ENCODE data around the gene CFAP20DC. TPM values are rescaled to one million over a fixed set of nuclear protein-coding genes. Genes with fewer than 3 reads are reported as not detected.
"Not testable (repeated sequence)": the region's sequence is repeated elsewhere in the genome, so short reads cannot be mapped to it uniquely, and the experiment has no call there.

The CFAP20DC gene
- total RNA-seq, 1 experiment from 2014 or later, result 5.8 TPM

DNA sequence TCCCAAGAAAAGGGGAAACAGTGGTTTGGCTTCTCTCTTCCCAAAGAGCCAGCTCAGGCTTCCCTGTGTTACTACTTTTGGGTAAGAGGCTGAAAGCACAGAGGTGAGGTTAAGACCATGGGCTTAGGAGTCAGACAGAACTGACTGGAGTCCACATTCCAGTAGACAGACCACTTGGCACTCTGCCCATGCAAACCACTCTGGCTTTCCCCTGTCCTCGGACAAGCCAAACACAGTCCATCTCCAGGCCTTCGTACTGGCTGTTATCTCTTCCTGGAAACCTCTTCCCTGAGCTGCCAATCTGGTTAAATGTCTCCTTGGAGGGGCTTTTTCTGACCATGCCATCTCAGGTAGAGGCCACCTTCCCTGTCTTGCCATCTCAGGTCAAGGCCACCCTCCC, 330.1 kb downstream of the CFAP20DC start:
- DNase-seq, result no peak
- no peaks in the 10 kb centered on the region for H3K36me3 ChIP-seq
- no peak overlapping the region for H3K4me3 ChIP-seq
- H3K27me3 ChIP-seq, result no peaks in the 10 kb centered on the region
- no peaks in the 10 kb centered on the region for H3K9me3 ChIP-seq

DNA sequence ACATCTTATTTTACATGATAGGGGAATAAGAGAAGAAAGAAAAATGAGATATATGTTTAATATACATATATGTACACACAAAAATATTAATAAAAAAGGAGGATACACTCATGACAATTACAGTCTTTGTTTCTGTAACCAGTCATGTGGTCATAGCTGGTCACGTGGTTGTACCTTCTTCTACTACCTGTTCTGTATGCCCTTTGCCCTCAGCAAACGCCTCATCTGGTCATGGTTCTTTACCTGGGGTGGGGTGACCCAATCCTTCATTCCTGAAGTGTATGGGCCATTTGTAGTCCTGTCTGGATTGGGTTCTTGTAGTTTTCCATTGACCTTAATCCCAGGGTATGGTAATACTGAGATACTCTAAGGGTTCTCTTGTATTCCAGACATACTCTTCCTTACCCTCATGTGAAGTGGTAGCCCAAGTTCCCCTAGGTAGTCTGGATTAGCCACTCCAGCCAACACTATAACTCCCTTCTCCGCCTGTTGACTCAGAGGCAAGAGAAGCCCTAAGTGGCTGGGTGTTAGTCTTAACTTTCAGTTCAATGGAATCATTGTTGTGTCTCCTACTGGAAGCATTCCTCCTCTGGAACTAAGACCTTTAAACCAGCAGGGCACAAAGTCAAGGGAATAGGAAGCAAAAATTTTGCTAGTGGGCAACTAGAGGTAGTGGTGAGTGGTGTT, 336.0 kb downstream of the CFAP20DC start:
- H3K36me3 ChIP-seq, result no peaks in the 10 kb centered on the region
- no peaks in the 10 kb centered on the region for H3K9me3 ChIP-seq
- DNase-seq, result no peak
- H3K4me3 ChIP-seq, result no peak overlapping the region
- H3K27me3 ChIP-seq, result no peaks in the 10 kb centered on the region

DNA sequence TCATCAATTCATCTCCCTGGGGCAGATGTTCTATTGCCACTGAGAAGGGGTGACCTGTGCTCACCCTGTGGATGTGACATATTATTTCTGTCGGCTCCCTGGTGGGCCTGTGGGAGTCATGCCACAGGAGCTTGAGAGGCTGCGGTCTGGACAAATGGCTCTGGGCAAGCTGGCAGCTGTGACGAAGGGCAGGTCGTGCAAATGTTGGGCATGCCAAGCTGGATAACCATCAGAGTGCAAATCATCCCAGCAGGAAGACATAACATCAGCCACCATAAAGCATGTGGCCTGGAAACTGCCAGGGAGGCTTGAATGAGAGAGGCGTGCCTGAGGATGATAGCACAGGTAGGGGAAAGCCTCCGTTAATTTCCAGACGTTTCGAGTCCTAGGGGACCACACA, 338.0 kb downstream of the CFAP20DC start:
- no peak for DNase-seq
- Histone ChIP-seq H3K27me3 (no peaks in the 10 kb centered on the region), H3K4me3 (no peak overlapping the region), H3K36me3 (no peaks in the 10 kb centered on the region), H3K9me3 (no peaks in the 10 kb centered on the region)

DNA sequence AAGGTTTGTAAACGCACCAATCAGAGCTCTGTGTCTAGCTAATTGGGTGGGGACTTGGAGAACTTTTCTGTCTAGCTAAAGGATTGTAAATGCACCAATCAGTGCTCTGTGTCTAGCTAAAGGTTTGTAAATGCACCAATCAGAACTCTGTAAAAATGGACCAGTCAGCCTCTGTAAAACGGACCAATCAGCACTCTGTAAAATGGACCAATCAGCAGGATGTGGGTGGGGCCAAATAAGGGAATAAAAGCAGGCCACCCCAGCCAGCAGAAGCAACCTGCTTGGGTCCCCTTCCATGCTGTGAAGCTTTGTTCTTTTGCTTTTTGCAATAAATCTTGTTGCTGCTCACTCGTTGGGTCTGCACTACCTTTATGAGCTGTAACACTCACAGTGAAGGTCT, 340.8 kb downstream of the CFAP20DC start:
- H3K9me3 ChIP-seq, H3K27me3 ChIP-seq, DNase-seq, H3K4me3 ChIP-seq, H3K36me3 ChIP-seq: not testable (repeated sequence)

DNA sequence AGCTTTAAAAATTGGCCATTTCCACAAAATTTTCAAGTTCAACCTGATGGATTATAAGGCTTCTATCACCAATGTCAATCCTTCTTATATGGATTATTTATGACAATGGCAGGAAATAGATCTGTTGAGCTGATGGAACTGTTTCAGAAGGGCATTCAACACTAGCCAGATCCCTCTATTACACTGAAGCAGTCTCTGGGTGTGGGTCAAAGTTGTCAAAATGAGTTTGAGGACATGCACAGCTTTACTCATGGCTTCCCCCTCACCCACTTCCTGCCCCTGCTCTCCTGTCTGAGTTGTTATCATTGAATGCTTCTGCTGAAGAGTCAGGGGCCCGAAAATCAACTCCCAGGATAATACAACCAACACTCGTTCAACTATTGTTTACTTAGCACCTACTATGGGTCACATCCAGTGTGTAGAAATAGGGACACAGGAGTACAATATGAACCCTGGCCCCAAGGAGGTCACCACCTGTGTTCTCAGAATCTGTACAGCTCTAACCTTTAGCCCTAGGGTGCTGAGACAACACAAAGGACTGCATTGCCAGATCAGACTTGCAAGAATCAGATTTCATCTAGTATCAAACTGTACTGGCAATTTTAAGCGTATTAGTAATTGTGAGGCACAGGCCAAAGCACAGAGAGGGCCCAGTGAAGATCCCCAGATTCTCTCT, 341.6 kb downstream of the CFAP20DC start:
- no peak for DNase-seq
- Histone ChIP-seq H3K4me3 (no peak overlapping the region), H3K9me3 (no peaks in the 10 kb centered on the region), H3K27me3 (no peaks in the 10 kb centered on the region), H3K36me3 (no peaks in the 10 kb centered on the region)

DNA sequence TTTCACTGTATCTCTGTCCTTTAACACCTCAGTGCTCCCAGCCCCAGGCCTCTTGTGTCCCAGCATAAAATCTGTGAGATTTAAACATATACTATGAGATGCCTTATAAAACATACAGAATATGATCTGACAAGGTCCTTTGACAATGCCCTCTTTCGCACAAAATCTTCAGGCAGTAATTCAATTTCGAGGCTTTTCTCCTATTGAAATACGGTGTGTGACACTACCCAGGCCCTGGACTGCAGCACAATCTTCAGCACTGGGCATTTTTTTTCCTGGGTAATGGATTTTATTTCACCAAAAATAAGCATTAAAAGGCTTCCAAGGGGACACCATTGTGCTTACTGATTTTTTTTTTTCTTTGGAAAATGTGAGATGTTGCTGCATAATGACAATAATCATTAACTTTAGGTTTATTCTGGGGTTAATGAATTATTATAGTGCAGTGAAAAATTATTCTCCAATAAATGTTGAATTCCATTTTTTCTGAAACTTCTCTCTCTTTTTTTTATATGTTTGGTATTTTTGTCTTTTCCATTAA, 342.4 kb downstream of the CFAP20DC start:
- no peak for DNase-seq
- H3K36me3 ChIP-seq, result no peaks in the 10 kb centered on the region
- H3K9me3 ChIP-seq, result no peaks in the 10 kb centered on the region

DNA sequence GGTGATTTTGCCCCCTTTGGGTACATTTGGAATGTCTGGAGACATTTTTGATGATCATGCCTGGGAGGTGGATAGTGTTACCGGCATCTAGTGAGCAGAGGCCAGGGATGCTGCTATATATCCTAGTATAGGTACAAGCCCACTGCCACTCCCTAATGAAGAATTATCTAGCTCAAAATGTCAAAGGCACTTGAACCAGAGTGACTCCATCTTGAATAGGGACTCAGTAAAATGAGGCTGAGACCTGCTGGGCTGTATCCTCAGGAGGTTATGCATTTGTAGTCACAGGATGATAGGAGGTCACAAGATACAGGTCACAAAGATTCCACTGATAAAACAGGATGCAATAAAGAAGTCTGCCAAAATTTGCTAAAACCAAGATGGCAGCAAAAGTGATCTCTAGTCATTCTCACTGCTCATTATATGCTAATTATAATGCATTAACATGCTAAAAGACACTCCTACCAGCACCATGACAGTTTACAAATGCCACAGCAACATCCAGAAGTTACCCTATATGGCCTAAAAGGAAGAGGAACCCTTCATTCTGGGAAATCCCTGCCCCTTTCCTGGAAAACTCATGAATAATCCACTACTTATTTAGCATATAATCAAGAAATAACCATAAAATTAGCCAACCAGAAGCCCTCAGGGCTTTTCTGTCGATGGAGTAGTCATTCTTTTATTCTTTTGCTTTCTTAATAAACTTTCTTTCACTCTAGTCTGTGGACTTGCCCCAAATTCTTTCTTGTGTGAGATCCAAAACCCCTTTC, 343.2 kb downstream of the CFAP20DC start:
- Histone ChIP-seq H3K27me3 (no peaks in the 10 kb centered on the region), H3K9me3 (no peaks in the 10 kb centered on the region), H3K4me3 (no peak overlapping the region), H3K36me3 (no peaks in the 10 kb centered on the region)
- no peak for DNase-seq

More for the DNA sequence above, 342.4 kb downstream of the CFAP20DC start:
- Histone ChIP-seq H3K4me3 (no peak overlapping the region), H3K27me3 (no peaks in the 10 kb centered on the region)

DNA sequence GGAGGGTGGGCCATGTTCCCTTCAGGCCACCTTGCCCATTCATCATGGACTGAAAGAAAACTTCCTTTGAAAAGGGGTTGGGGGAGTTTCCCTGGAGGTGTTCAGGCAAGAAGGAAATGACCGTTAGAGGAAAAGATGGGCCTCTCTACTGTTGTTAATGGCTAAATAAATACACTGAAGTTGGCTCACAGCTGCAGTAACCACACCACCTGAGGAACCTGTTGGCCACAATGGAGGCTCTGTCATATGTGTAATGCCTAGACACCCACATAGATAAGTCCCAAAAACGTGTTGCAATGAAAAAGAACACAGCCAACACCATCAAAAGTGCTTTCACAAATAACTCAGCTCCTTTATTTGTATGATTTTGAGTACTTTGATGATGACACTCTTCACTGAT, 345.1 kb downstream of the CFAP20DC start:
- DNase-seq, result no peak
- Histone ChIP-seq H3K27me3 (no peaks in the 10 kb centered on the region), H3K4me3 (no peak overlapping the region), H3K9me3 (no peaks in the 10 kb centered on the region), H3K36me3 (no peaks in the 10 kb centered on the region)

DNA sequence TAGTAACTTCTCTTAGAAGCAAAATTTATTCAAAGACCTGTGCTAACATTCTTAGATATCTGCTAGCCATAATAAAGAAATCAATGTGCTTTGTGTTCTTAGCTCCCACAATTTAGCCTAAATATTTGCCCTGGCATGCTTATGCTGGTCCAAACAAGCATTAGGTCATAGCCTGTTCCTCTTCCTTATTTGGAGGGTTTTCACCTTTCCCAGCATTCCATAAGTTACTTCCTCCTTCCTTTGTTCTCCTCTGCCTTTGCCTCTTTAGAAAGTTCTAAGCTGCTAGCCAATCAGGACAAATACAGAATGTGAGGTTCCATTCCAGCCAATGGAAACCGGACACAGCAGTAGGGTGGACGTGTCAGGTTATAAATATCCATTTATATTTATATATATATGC, 345.5 kb downstream of the CFAP20DC start:
- H3K27me3 ChIP-seq, H3K36me3 ChIP-seq, H3K4me3 ChIP-seq, H3K9me3 ChIP-seq, DNase-seq: not testable (repeated sequence)

DNA sequence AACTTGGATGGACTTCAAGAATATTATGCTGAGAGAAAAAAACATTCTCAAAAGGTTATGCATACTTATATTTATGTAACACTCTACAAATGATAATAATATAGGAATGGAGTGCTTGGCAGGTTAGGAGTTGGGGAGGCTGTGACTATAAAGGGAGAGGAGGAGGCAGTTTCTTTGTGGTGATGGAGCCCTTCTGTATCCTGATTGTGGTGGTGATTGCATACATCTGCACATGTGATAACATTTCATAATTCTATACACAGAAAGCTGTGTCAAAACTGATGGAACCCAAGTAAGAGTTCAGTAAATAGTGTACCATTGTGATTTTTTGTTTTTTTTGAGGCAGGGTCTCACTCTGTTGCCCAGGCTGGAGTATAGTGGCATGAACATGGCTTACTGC, 351.6 kb downstream of the CFAP20DC start:
- no peak for DNase-seq
- H3K9me3 ChIP-seq, result no peaks in the 10 kb centered on the region
- H3K36me3 ChIP-seq, result no peaks in the 10 kb centered on the region
- H3K4me3 ChIP-seq, result no peak overlapping the region
- no peaks in the 10 kb centered on the region for H3K27me3 ChIP-seq

DNA sequence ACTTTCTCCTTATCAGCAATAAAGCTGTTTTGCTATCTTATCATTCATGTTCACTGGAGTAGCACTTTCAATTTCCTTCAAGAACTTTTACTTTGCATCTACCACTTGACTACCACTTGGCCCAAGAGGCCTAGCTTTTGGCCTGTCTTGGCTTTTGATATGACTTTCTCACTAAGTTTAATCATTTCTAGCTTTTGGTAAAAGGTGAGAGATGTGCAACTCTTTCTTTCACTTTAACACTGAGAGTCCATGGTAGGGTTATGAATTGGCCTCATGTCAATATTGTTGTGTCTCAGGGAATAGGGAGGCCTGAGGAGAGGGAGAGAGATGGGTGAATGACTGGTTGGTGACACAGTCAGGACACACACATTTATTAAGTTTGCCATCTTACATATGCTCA, 352.3 kb downstream of the CFAP20DC start:
- no peak overlapping the region for H3K4me3 ChIP-seq
- H3K36me3 ChIP-seq, result no peaks in the 10 kb centered on the region
- no peak for DNase-seq
- no peaks in the 10 kb centered on the region for H3K9me3 ChIP-seq
- H3K27me3 ChIP-seq, result no peaks in the 10 kb centered on the region

DNA sequence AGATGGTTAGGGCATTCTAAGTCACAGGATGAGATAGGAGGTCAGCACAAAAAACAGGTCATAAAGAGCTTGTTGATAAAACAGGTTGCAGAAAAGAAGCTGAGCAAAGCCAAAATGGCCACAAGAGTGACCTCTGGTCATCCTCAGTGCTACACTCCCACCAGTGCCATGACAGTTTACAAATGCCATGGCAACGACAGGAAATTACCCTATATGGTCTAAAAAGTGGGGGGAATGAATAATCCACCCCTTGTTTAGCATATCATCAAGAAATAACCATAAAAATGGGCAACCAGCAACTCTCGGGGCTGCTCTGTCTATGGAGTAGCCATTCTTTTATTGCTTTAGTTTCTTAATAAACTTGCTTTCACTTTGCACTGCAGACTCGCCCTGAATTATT, 353.0 kb downstream of the CFAP20DC start:
- H3K36me3 ChIP-seq, H3K27me3 ChIP-seq, H3K4me3 ChIP-seq, DNase-seq, H3K9me3 ChIP-seq: not testable (repeated sequence)

DNA sequence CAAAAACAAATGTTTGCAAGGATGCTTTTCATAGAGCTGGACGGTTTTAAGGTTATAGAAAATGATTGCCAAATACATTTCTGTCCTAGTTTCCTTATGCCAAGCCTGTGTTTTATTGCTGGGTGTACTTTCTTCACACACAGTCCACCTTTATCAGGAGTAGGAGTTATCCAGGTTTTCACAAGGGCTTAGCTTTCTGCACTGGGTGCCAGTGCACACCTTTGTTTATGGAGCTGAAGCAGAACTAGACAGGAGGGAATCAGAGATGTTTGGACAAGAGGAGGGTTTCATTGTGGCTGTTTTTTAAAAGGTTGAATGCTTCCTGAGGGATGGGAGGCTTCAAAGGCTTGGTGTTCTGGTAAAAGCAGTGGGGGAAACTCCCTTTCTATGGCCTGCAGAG, 353.7 kb downstream of the CFAP20DC start:
- no peak overlapping the region for H3K4me3 ChIP-seq
- no peaks in the 10 kb centered on the region for H3K27me3 ChIP-seq
- H3K9me3 ChIP-seq, result peaks cover 8% of the 10 kb centered on the region; the same call in 1 of the 2 replicates
- H3K36me3 ChIP-seq, result no peaks in the 10 kb centered on the region
- DNase-seq, result no peak

DNA sequence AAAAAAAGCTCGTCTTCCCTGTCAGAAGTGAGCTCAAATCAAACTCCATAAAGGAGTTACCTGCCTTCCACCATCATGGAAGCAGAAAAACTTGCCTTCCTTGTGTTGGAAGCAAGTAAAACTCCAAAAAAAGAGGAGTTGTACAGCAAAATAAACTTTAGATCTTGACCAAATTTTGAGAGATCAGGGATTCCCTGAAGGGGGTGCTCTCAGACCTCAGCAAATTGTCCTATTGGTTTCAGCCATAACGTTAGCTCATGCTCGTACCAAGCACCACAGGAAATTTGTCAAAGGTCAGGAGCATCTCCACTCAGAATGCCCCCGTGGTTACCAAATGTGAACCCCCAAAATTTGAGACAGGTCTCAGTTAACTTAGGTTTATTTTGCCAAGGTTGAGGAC, 354.5 kb downstream of the CFAP20DC start:
- not testable (repeated sequence) for H3K27me3 ChIP-seq, H3K4me3 ChIP-seq, DNase-seq, H3K36me3 ChIP-seq, H3K9me3 ChIP-seq

DNA sequence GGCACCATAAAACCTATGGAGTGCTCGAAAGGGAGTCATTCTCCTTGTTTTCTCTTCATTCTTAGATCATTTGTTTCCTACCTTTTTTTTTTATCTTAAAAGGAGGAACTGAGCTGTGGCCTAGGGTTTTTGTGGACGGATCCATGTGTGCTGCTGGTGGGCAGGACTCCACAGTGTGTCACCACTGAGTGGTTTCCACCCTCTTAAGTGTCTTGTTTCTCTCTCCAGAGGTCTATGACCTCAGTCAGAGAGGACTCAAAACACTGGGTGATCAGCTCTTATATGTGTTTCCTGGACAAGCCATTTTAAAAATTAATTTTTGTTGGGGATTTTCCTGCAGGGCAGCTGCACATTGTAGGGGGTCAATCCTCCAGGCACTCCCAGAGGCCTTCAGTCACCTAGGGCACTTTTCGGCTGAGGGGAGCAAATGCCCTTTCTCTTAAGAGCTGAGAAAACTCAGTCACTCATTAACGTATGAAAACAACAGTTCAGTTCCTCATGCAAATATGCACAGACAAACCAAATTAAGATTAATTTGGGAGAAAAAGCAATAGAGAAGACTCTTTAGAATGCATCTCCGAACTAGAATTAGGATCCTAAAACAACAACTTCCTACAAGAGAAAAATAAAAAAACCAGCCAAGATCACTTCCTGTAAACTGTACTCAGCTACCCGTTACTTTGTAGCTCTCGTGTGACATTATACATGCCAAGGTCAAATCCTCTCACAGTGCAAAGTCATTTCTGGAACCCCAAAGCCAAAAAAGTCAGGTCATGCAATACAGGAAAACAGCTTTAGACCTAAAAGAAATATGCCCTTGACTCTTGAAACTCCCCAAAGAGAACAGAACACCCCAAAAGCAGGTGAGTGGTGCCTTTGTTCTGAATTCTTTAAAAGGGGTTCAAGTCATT, 355.6 kb downstream of the CFAP20DC start:
- H3K9me3 ChIP-seq, result peaks cover 8% of the 10 kb centered on the region; the same call in 1 of the 2 replicates
- no peaks in the 10 kb centered on the region for H3K36me3 ChIP-seq
- no peak for DNase-seq
- no peaks in the 10 kb centered on the region for H3K27me3 ChIP-seq
- no peak overlapping the region for H3K4me3 ChIP-seq

DNA sequence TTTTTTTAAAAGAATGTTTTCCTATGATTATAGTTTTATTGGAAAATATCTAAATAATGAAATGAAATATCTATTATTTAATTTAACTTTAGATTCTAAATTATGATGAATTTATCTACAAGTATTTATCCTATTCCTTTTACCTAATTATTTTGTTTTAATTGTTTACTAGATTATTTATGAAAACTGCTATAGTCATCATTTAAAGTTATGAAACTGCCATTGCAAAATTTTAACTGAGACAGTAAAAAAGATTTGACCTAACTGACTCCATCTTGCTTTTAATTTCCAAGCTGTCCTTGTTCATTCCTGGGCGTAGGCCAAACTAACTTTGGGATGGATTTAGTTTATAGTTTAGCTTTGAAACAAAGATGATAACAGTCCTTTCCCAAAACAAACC, 357.3 kb downstream of the CFAP20DC start:
- H3K27me3 ChIP-seq, result no peaks in the 10 kb centered on the region
- no peaks in the 10 kb centered on the region for H3K36me3 ChIP-seq
- H3K4me3 ChIP-seq, result no peak overlapping the region
- no peak for DNase-seq
- peaks cover 8% of the 10 kb centered on the region; the same call in 1 of the 2 replicates for H3K9me3 ChIP-seq

All from MG63 (cell line).